Testis (tissue), 2 donors: ENCODE results near the gene MATCAP1.
A peak's percentile ranks its signal among the peaks of the same experiment; 100 is the strongest.

Experiments used
- CTCF ChIP-seq, 3 experiments: fragments of 450-650 bp in 2 of 3; fragments of 200-600 bp in 1 of 3; sonication (generic) in 1 of 3; IDR thresholded peaks; one replicate each; pipeline ENCODE4 v1.5.1; 2016 to 2019; ENCODE audit warnings: antibody characterized with exemption in 3 of 3, mild to moderate bottlenecking in 2 of 3, moderate library complexity in 1 of 3
- POLR2A ChIP-seq: fragments of 450-650 bp; IDR thresholded peaks from one replicate; pipeline ENCODE4 v1.6.1; 2017; ENCODE audit warnings: antibody characterized with exemption, mild to moderate bottlenecking, moderate library complexity

GRCh38 chr16:67155295-67156142 lies 28.2 kb downstream of the MATCAP1 start:
- peak; percentile 97 to 98 (median 98) for TF ChIP-seq CTCF (IDR thresholded peaks at IDR 0.05)
- no peak for TF ChIP-seq POLR2A
